Skeletal muscle satellite cell (primary cell): ENCODE data around the gene TSNAX.
"Not testable (repeated sequence)": the region's sequence is repeated elsewhere in the genome, so short reads cannot be mapped to it uniquely, and the experiment has no call there.

ENCODE experiments used
- H3K27me3 ChIP-seq: 2 replicates; pipeline ENCODE4 v1.7.0; 2013; ENCODE audit warnings: low read length; ENCODE audit not compliant: control insufficient read depth, insufficient read depth
- H3K36me3 ChIP-seq: 2 replicates; pipeline ENCODE4 v1.7.0; 2013; ENCODE audit warnings: mild to moderate bottlenecking, control low read depth, low read length; ENCODE audit not compliant: insufficient read depth
- H3K4me1 ChIP-seq: 2 replicates; pipeline ENCODE4 v1.7.0; 2013; ENCODE audit warnings: low read length; ENCODE audit not compliant: control insufficient read depth, insufficient read depth
- H3K4me2 ChIP-seq: 2 replicates; pipeline ENCODE4 v1.7.0; 2013; ENCODE audit warnings: mild to moderate bottlenecking, low read length
- H3K4me3 ChIP-seq: 2 replicates; pipeline ENCODE4 v1.7.0; 2013; ENCODE audit warnings: low read length
- H3K9ac ChIP-seq: 2 replicates; pipeline ENCODE4 v1.7.0; 2013; ENCODE audit warnings: mild to moderate bottlenecking, low read depth, low read length, moderate library complexity
- H3K9me3 ChIP-seq: replicated peaks from 2 replicates; pipeline ENCODE4 v1.7.0; 2013; ENCODE audit warnings: mild to moderate bottlenecking, control low read depth, low read length

TSNAX gene

GRCh38 chr1:231499148-231499763, 29.2 kb upstream of the TSNAX start:
- no peak overlapping the region for H3K9ac ChIP-seq
- H3K9me3 ChIP-seq: peaks cover 4% of the 10 kb centered on the region
- H3K27me3 ChIP-seq: no peaks in the 10 kb centered on the region
- H3K4me1 ChIP-seq: no peaks in the 10 kb centered on the region
- no peaks in the 10 kb centered on the region for H3K36me3 ChIP-seq
- no peak overlapping the region for H3K4me2 ChIP-seq
- H3K4me3 ChIP-seq: no peak overlapping the region

GRCh38 chr1:231500666-231501065, 27.8 kb upstream of the TSNAX start:
- H3K36me3 ChIP-seq: no peaks in the 10 kb centered on the region
- no peaks in the 10 kb centered on the region for H3K27me3 ChIP-seq
- H3K4me3 ChIP-seq: no peak overlapping the region
- H3K9ac ChIP-seq: no peak overlapping the region
- no peak overlapping the region for H3K4me2 ChIP-seq
- H3K9me3 ChIP-seq: peaks cover 4% of the 10 kb centered on the region
- no peaks in the 10 kb centered on the region for H3K4me1 ChIP-seq

- H3K36me3 ChIP-seq, H3K4me2 ChIP-seq, H3K4me1 ChIP-seq, H3K9me3 ChIP-seq, H3K4me3 ChIP-seq, H3K9ac ChIP-seq, H3K27me3 ChIP-seq: not testable (repeated sequence)
Observed at GRCh38 chr1:231503168-231503567, 25.3 kb upstream of the TSNAX start.

GRCh38 chr1:231507476-231508355, 20.8 kb upstream of the TSNAX start:
- Histone ChIP-seq H3K4me1 (peaks cover 5% of the 10 kb centered on the region), H3K9me3 (no peaks in the 10 kb centered on the region), H3K9ac (no peak overlapping the region), H3K27me3 (no peaks in the 10 kb centered on the region), H3K4me2 (no peak overlapping the region), H3K36me3 (no peaks in the 10 kb centered on the region), H3K4me3 (no peak overlapping the region)

GRCh38 chr1:231508497-231508896, 20.0 kb upstream of the TSNAX start:
- no peaks in the 10 kb centered on the region for H3K9me3 ChIP-seq
- H3K4me1 ChIP-seq: peaks cover 5% of the 10 kb centered on the region
- no peak overlapping the region for H3K9ac ChIP-seq
- H3K27me3 ChIP-seq: no peaks in the 10 kb centered on the region
- H3K4me3 ChIP-seq: no peak overlapping the region
- H3K36me3 ChIP-seq: no peaks in the 10 kb centered on the region
- no peak overlapping the region for H3K4me2 ChIP-seq

GRCh38 chr1:231508941-231509340, 19.5 kb upstream of the TSNAX start:
- H3K4me2 ChIP-seq: no peak overlapping the region
- no peaks in the 10 kb centered on the region for H3K9me3 ChIP-seq
- H3K4me3 ChIP-seq: no peak overlapping the region
- no peak overlapping the region for H3K9ac ChIP-seq
- H3K27me3 ChIP-seq: no peaks in the 10 kb centered on the region
- H3K4me1 ChIP-seq: peaks cover 5% of the 10 kb centered on the region
- H3K36me3 ChIP-seq: no peaks in the 10 kb centered on the region

- Histone ChIP-seq H3K36me3 (no peaks in the 10 kb centered on the region), H3K27me3 (no peaks in the 10 kb centered on the region), H3K4me3 (no peak overlapping the region), H3K9me3 (no peaks in the 10 kb centered on the region), H3K9ac (no peak overlapping the region), H3K4me2 (peak overlapping the region; percentile 51), H3K4me1 (peaks cover 5% of the 10 kb centered on the region)
Observed at GRCh38 chr1:231512147-231512698, 16.2 kb upstream of the TSNAX start.

- Histone ChIP-seq H3K4me2 (no peak overlapping the region), H3K4me1 (peaks cover 5% of the 10 kb centered on the region), H3K36me3 (no peaks in the 10 kb centered on the region), H3K9ac (no peak overlapping the region), H3K27me3 (no peaks in the 10 kb centered on the region), H3K9me3 (no peaks in the 10 kb centered on the region), H3K4me3 (no peak overlapping the region)
Observed at GRCh38 chr1:231515748-231516147, 12.7 kb upstream of the TSNAX start.

GRCh38 chr1:231517076-231517475, 11.4 kb upstream of the TSNAX start:
- Histone ChIP-seq H3K9ac (no peak overlapping the region), H3K36me3 (no peaks in the 10 kb centered on the region), H3K27me3 (no peaks in the 10 kb centered on the region), H3K4me2 (no peak overlapping the region), H3K4me3 (no peak overlapping the region), H3K9me3 (no peaks in the 10 kb centered on the region), H3K4me1 (peaks cover 2% of the 10 kb centered on the region)

- Histone ChIP-seq H3K4me2 (no peak overlapping the region), H3K9me3 (no peaks in the 10 kb centered on the region), H3K9ac (no peak overlapping the region), H3K36me3 (no peaks in the 10 kb centered on the region), H3K4me1 (no peaks in the 10 kb centered on the region), H3K4me3 (no peak overlapping the region), H3K27me3 (no peaks in the 10 kb centered on the region)
Observed at GRCh38 chr1:231518485-231519034, 9.9 kb upstream of the TSNAX start.

GRCh38 chr1:231519166-231519565, 9.3 kb upstream of the TSNAX start:
- no peak overlapping the region for H3K4me3 ChIP-seq
- H3K36me3 ChIP-seq: no peaks in the 10 kb centered on the region
- no peaks in the 10 kb centered on the region for H3K27me3 ChIP-seq
- no peaks in the 10 kb centered on the region for H3K4me1 ChIP-seq
- no peaks in the 10 kb centered on the region for H3K9me3 ChIP-seq
- no peak overlapping the region for H3K4me2 ChIP-seq
- no peak overlapping the region for H3K9ac ChIP-seq
